GM12891 (cell line): Measurements from ENCODE around the gene TNS1.

ENCODE experiments used
- PAX5 ChIP-seq: IDR thresholded peaks from 2 replicates; pipeline ENCODE4 v1.6.1; 2011; ENCODE audit warnings: low read length, moderate library complexity, mild to moderate bottlenecking; ENCODE audit not compliant: insufficient read depth, severe bottlenecking
- POLR2A ChIP-seq: IDR thresholded peaks from 2 replicates; pipeline ENCODE4 v1.6.1; 2011; ENCODE audit warnings: low read depth, low read length, control low read depth
- POLR2AphosphoS5 ChIP-seq: IDR thresholded peaks from 2 replicates; pipeline ENCODE4 v1.6.1; 2011; ENCODE audit warnings: low read depth, low read length, control low read depth
- TAF1 ChIP-seq: IDR thresholded peaks from 2 replicates; pipeline ENCODE4 v1.6.1; 2011; ENCODE audit warnings: low read depth, low read length, control low read depth

DNA sequence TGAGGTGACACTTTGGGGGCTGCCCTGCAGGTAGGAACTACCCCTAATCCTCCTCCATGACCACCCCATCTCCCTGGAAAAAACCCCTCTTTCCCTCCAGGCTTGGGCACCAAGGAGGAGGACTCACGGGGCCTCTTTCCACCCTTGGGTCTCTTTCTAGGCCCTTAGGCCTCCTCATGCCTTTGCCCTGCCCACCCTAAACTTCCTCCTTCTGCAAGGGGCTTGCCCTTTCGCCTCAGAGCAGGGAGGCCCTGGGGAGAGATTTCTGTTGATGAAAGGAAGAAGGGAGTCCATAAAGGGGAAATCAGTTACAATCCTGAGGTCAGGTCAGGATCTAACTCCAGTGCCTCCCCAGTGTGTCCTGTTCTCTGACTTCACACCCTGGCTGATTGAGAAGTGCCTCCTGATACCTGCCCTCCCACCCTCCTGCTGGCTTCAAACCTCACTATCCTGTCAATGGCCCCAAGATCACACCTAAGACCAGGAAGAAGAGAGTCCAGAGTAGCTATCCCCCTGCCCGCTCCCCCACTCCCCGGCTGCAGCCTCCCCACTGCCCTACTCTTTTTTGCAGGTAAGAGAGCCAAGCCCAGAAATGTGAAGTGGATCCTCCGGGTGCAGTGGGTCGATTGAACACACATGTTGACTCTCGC is 16.7 kb upstream of the TNS1 start:
- TF ChIP-seq POLR2A (no peak), TAF1 (no peak), POLR2AphosphoS5 (no peak), PAX5 (no peak)
